NCI-H226 (cell line): ENCODE results near the gene ZC3H18.
"Not testable (repeated sequence)": the region's sequence is repeated elsewhere in the genome, so short reads cannot be mapped to it uniquely, and the experiment has no call there.

Experiments
- DNase-seq: peaks from one replicate; pipeline ENCODE4 v3.0.0-alpha.2; 2015

Gene ZC3H18

GRCh38 chr16:88658714-88659113, 88.5 kb downstream of the ZC3H18 start:
- DNase-seq = no peak

- DNase-seq = no peak
Measured at GRCh38 chr16:88659160-88659559, 89.0 kb downstream of the ZC3H18 start.

GRCh38 chr16:88661468-88661867, 91.3 kb downstream of the ZC3H18 start:
- DNase-seq = no peak

- no peak for DNase-seq
Measured at GRCh38 chr16:88662222-88662842, 92.1 kb downstream of the ZC3H18 start.

GRCh38 chr16:88662843-88663606, 92.8 kb downstream of the ZC3H18 start, which contains the start of gene MVD:
TSS of gene MVD (minus strand) at chr16:88663091. CDS start at chr16:88663080, 11 bp downstream.
- peak; percentile 98 for DNase-seq

GRCh38 chr16:88665148-88665547, 94.9 kb downstream of the ZC3H18 start:
- DNase-seq = no peak

GRCh38 chr16:88665570-88665969, 95.4 kb downstream of the ZC3H18 start:
- no peak for DNase-seq

GRCh38 chr16:88667461-88667860, 97.3 kb downstream of the ZC3H18 start:
- no peak for DNase-seq

- DNase-seq = not testable (repeated sequence)
Measured at GRCh38 chr16:88669493-88669892, 99.3 kb downstream of the ZC3H18 start.

- DNase-seq = no peak
Measured at GRCh38 chr16:88669980-88670379, 99.8 kb downstream of the ZC3H18 start.

GRCh38 chr16:88671806-88672205, 101.6 kb downstream of the ZC3H18 start:
- no peak for DNase-seq

- no peak for DNase-seq
Measured at GRCh38 chr16:88672776-88673175, 102.6 kb downstream of the ZC3H18 start.

- DNase-seq = no peak
Measured at GRCh38 chr16:88673716-88674379, 103.6 kb downstream of the ZC3H18 start.

- no peak for DNase-seq
Measured at GRCh38 chr16:88676502-88677242, 106.5 kb downstream of the ZC3H18 start.

GRCh38 chr16:88677721-88678120, 107.5 kb downstream of the ZC3H18 start:
- no peak for DNase-seq

GRCh38 chr16:88678224-88678979, 108.2 kb downstream of the ZC3H18 start:
- no peak for DNase-seq

GRCh38 chr16:88680554-88681083, 110.4 kb downstream of the ZC3H18 start:
- no peak for DNase-seq

GRCh38 chr16:88681084-88681680, 111.0 kb downstream of the ZC3H18 start:
- DNase-seq = no peak
